OCI-LY1 (cell line): ENCODE data around the gene EIF5A.

ENCODE experiments used
- CTCF ChIP-seq: fragments of 200-600 bp; sonication (generic), shearing (Covaris generic); IDR thresholded peaks from 2 replicates; pipeline ENCODE4 v1.5.1; 2017; ENCODE audit warnings: mild to moderate bottlenecking, antibody characterized with exemption, low read length, moderate library complexity, mixed read lengths
- EZH2 ChIP-seq: fragments of 200-600 bp; sonication (generic), shearing (Covaris generic); IDR thresholded peaks from 2 replicates; pipeline ENCODE4 v1.8.0; 2017; ENCODE audit warnings: borderline replicate concordance, mixed run types, mild to moderate bottlenecking, antibody characterized with exemption, low read length, moderate library complexity, mixed read lengths

- no peak for TF ChIP-seq CTCF
- TF ChIP-seq EZH2: no peak
These were observed 17.3 kb upstream of the EIF5A start for GRCh38 chr17:7290166-7290565.
